Aorta (tissue), 5 donors: ENCODE data around the gene KLHL4. TPM values are rescaled to one million over a fixed set of nuclear protein-coding genes. Genes with fewer than 3 reads are reported as not detected.
A peak's percentile ranks its signal among the peaks of the same experiment; 100 is the strongest.
"Not testable (repeated sequence)": the region's sequence is repeated elsewhere in the genome, so short reads cannot be mapped to it uniquely, and the experiment has no call there.

ENCODE experiments used
- ATAC-seq: fragments of 200-7000 bp; cut with Tn5 transposase; one replicate; pipeline ENCODE4 v1.9.1; 2022; ENCODE audit warnings: moderate library complexity; ENCODE audit not compliant: low FRiP score
- DNase-seq, 2 donors: peaks; one replicate each; pipeline ENCODE4 v3.0.0-alpha.2; 2020
- H3K27ac ChIP-seq, 2 donors: one replicate each; pipeline ENCODE4 v1.5.1; 2013; ENCODE audit warnings: low read length in 2 of 2, mild to moderate bottlenecking in 2 of 2, moderate library complexity in 2 of 2, control low read depth in 1 of 2, inconsistent platforms in 1 of 2, low read depth in 1 of 2
- H3K27me3 ChIP-seq, 2 donors: one replicate each; pipeline ENCODE4 v1.6.1; 2013; ENCODE audit warnings: control low read depth in 1 of 2, low read length in 1 of 2, mild to moderate bottlenecking in 1 of 2, moderate library complexity in 1 of 2; ENCODE audit not compliant: insufficient read depth in 2 of 2, control insufficient read depth in 1 of 2
- H3K36me3 ChIP-seq, 2 donors: one replicate each; pipeline ENCODE4 v1.6.1; 2013; ENCODE audit warnings: control low read depth in 1 of 2, low read length in 1 of 2, mild to moderate bottlenecking in 1 of 2; ENCODE audit not compliant: insufficient read depth in 2 of 2, control insufficient read depth in 1 of 2
- H3K4me1 ChIP-seq, 2 donors: one replicate each; pipeline ENCODE4 v1.6.1; 2013; ENCODE audit warnings: low read length in 2 of 2, control low read depth in 1 of 2, mild to moderate bottlenecking in 1 of 2, moderate library complexity in 1 of 2; ENCODE audit not compliant: insufficient read depth in 2 of 2, control insufficient read depth in 1 of 2
- H3K4me3 ChIP-seq, 2 donors: one replicate each; pipeline ENCODE4 v1.5.1; 2013; ENCODE audit warnings: low read length in 2 of 2, control low read depth in 1 of 2, mild to moderate bottlenecking in 1 of 2
- H3K9me3 ChIP-seq: one replicate; pipeline ENCODE4 v1.6.1; 2013; ENCODE audit warnings: mild to moderate bottlenecking, low read length; ENCODE audit not compliant: control insufficient read depth
- WGBS, 2 donors: extraction: QIAGEN DNeasy Blood & Tissue Kit; methylation state at CpG; one replicate each; pipeline ENCODE4 v1.1.7; 2013; 5-methylcytosine and 5-hydroxymethylcytosine counted together
- intact Hi-C, 2 donors: fragments of 100-400 bp; cut with DNase I; formaldehyde crosslinking; loops; one replicate each; pipeline versions ENCODE4 v1.14.2 to v1.15.0; 2022
- long read RNA-seq, 2 donors: library from polyadenylated mRNA; unstranded; transcript quantifications; one replicate each; pipeline ENCODE4 v2.0.0, GENCODE V29; 2020 to 2021
- polyA plus RNA-seq, 2 donors: library from polyadenylated mRNA; stranded (reverse); fragments of 200-250 nt; gene quantifications; one replicate each; pipeline ENCODE4 v1.2.3, GENCODE V29; 2013
- total RNA-seq, 2 donors: library from RNA; stranded (reverse); fragmentation: NEBNext Ultra II Directional; extraction: Animal tissue kit (Norgen Biotek cat#: 25700); gene quantifications; one replicate each; pipeline ENCODE4 v1.2.1, GENCODE V29; 2021
- donor health status: healthy with polysubstance abuse.
- donor health status: Bipolar disorder and iron deficiency.
- donor health status: DM: no; HTN: no; CAD: no.
- donor health status: DM: no; HTN: no; CAD: no.
- donor health status: DM: yes; HTN: yes; CAD: no.

Gene KLHL4, protein sequence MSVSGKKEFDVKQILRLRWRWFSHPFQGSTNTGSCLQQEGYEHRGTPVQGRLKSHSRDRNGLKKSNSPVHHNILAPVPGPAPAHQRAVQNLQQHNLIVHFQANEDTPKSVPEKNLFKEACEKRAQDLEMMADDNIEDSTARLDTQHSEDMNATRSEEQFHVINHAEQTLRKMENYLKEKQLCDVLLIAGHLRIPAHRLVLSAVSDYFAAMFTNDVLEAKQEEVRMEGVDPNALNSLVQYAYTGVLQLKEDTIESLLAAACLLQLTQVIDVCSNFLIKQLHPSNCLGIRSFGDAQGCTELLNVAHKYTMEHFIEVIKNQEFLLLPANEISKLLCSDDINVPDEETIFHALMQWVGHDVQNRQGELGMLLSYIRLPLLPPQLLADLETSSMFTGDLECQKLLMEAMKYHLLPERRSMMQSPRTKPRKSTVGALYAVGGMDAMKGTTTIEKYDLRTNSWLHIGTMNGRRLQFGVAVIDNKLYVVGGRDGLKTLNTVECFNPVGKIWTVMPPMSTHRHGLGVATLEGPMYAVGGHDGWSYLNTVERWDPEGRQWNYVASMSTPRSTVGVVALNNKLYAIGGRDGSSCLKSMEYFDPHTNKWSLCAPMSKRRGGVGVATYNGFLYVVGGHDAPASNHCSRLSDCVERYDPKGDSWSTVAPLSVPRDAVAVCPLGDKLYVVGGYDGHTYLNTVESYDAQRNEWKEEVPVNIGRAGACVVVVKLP
- total RNA-seq (1 to 10 TPM; 1.2 TPM), polyA plus RNA-seq (under 1 TPM in 1 of 2 donors, not detected in 1; 0.05 TPM)
- long read RNA-seq, donor 1, partial matches to known transcripts, result 0 of 1 reads
- long read RNA-seq, donor 1, other reads (novel, unspliced or antisense), result 1 of 1 reads
- long read RNA-seq, donor 2, full-length matches to known transcripts, result 2 of 3 reads
- long read RNA-seq, donor 2, partial matches to known transcripts, result 0 of 3 reads
- long read RNA-seq, donor 2, other reads (novel, unspliced or antisense), result 1 of 3 reads

- no peaks in the 10 kb centered on the region for H3K36me3 ChIP-seq
- no peaks in the 10 kb centered on the region for H3K4me1 ChIP-seq
- 0 to 15% methylated on average over 8 of the region's 8 CpGs for WGBS, 2 donors
- peak; percentile 60 for ATAC-seq
- H3K9me3 ChIP-seq, result no peaks in the 10 kb centered on the region
- H3K27me3 ChIP-seq, result no peaks in the 10 kb centered on the region
- H3K4me3 ChIP-seq, result peak within 1 kb of the TSS; percentile 46 to 47
- intact Hi-C loops, result no loop called here
- no peak for DNase-seq
- H3K27ac ChIP-seq, result no peak within 1 kb of the TSS
These were observed at the start of gene KLHL4 for GRCh38 chrX:87517571-87518141. TSS of gene KLHL4 (plus strand) at chrX:87517802. CDS start at chrX:87517894, 92 bp downstream.

- H3K4me1 ChIP-seq, result no peaks in the 10 kb centered on the region
- H3K9me3 ChIP-seq, result no peaks in the 10 kb centered on the region
- intact Hi-C loops, result no loop called here
- no peak overlapping the region for H3K4me3 ChIP-seq
- no peaks in the 10 kb centered on the region for H3K36me3 ChIP-seq
- WGBS, 2 donors, result 27 to 38% methylated on average over 2 of the region's 2 CpGs
- H3K27ac ChIP-seq, result no peak overlapping the region
- no peak for ATAC-seq
- no peaks in the 10 kb centered on the region for H3K27me3 ChIP-seq
- DNase-seq, result no peak
These were observed 48.7 kb upstream of the KLHL4 start for GRCh38 chrX:87468941-87469340.

GRCh38 chrX:87475793-87476192 lies 41.8 kb upstream of the KLHL4 start:
- no peak for ATAC-seq
- no peak overlapping the region for H3K4me3 ChIP-seq
- WGBS, 2 donors, result 29 to 70% methylated on average over 1 of the region's 1 CpG
- no peak for DNase-seq
- H3K36me3 ChIP-seq, result no peaks in the 10 kb centered on the region
- no peak overlapping the region for H3K27ac ChIP-seq
- H3K27me3 ChIP-seq, result no peaks in the 10 kb centered on the region
- no peaks in the 10 kb centered on the region for H3K9me3 ChIP-seq
- intact Hi-C loops, result no loop called here
- H3K4me1 ChIP-seq, result no peaks in the 10 kb centered on the region

GRCh38 chrX:87478703-87479102 lies 38.9 kb upstream of the KLHL4 start:
- DNase-seq, H3K4me3 ChIP-seq, H3K27ac ChIP-seq, H3K4me1 ChIP-seq, intact Hi-C loops, H3K9me3 ChIP-seq, ATAC-seq, H3K36me3 ChIP-seq, H3K27me3 ChIP-seq: not testable (repeated sequence)
- 94 to 95% methylated on average over 16 of the region's 16 CpGs for WGBS, 2 donors

DNA sequence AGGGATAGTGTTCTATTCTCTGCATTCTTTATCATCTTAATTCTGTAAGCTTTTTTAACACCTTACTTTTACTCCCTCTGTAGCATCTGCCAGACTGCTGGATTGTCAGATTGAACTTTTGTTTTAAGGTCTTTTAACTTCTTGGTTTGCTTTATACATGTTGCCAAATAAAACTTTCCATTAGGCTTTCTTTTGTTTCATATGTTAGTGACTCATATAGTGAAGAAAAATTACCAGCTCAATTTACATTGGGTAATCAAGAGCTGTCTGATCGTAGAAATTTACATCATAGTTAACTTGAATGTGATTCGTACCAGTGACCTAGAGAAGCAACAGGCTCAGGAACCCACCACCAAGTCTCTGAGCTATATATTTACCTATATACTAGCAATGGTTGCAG lies 28.5 kb upstream of the KLHL4 start:
- H3K4me3 ChIP-seq, result no peak overlapping the region
- WGBS, 2 donors, result 46 to 50% methylated on average over 2 of the region's 2 CpGs
- no peaks in the 10 kb centered on the region for H3K9me3 ChIP-seq
- ATAC-seq (no peak), DNase-seq (no peak)
- H3K4me1 ChIP-seq, result no peaks in the 10 kb centered on the region
- no peak overlapping the region for H3K27ac ChIP-seq
- intact Hi-C loops, result no loop called here
- no peaks in the 10 kb centered on the region for H3K36me3 ChIP-seq
- no peaks in the 10 kb centered on the region for H3K27me3 ChIP-seq

DNA sequence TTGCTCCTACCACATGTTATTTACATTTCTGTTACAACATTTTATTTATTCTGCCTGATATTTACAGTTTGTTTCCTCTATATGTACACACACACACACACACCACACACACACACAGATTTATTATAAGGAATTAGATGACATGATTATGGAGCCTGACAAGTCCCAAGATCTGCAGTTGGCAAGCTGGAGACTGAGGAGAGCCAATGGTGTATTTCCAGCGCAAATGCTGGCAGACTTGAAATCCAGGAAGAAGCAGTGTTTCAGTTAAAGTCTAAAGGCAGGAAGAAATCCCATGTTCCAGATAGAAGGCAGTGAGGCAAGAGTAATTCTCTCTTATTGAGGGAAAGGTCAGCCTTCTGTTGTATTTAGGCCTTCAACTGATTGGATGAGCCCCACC lies 1.8 kb upstream of the KLHL4 start:
- 20 to 46% methylated on average over 1 of the region's 1 CpG for WGBS, 2 donors
- Histone ChIP-seq H3K27me3 (no peaks in the 10 kb centered on the region), H3K27ac (no peak overlapping the region), H3K4me3 (no peak overlapping the region), H3K36me3 (no peaks in the 10 kb centered on the region), H3K4me1 (no peaks in the 10 kb centered on the region), H3K9me3 (no peaks in the 10 kb centered on the region)
- intact Hi-C loops, result no loop called here
- DNase-seq (no peak), ATAC-seq (no peak)

GRCh38 chrX:87516717-87517121 lies 883 bp upstream of the KLHL4 start:
- ATAC-seq, result no peak
- H3K27ac ChIP-seq, result no peak overlapping the region

GRCh38 chrX:87518504-87518903 lies 902 bp downstream of the KLHL4 start:
- DNase-seq (no peak), ATAC-seq (no peak)
- no peaks in the 10 kb centered on the region for H3K27me3 ChIP-seq
- no peak overlapping the region for H3K27ac ChIP-seq
- H3K4me3 ChIP-seq, result peak overlapping the region in 1 of 2 donors; percentile 46
- intact Hi-C loops, result no loop called here
- WGBS, 2 donors, result 6 to 30% methylated on average over 6 of the region's 6 CpGs
- H3K36me3 ChIP-seq, result no peaks in the 10 kb centered on the region
- H3K4me1 ChIP-seq, result no peaks in the 10 kb centered on the region
- H3K9me3 ChIP-seq, result no peaks in the 10 kb centered on the region

More at GRCh38 chrX:87516717-87517121, 883 bp upstream of the KLHL4 start:
- H3K27me3 ChIP-seq, result no peaks in the 10 kb centered on the region
- peak overlapping the region in 1 of 2 donors; percentile 3 for H3K4me3 ChIP-seq
- H3K4me1 ChIP-seq, result no peaks in the 10 kb centered on the region
- H3K36me3 ChIP-seq, result no peaks in the 10 kb centered on the region
- no peak for DNase-seq
- no peaks in the 10 kb centered on the region for H3K9me3 ChIP-seq
- intact Hi-C loops, result no loop called here
